CD4-positive, alpha-beta T cell treated with Interleukin-17A for 4 hours (primary cell): ENCODE data around the gene NBPF11.
"Not testable (repeated sequence)": the region's sequence is repeated elsewhere in the genome, so short reads cannot be mapped to it uniquely, and the experiment has no call there.

Source experiments
- DNase-seq: peaks from one replicate; pipeline ENCODE4 v3.0.0-alpha.2; 2020; ENCODE audit warnings: mixed read lengths

NBPF11 gene

GRCh38 chr1:148150014-148150413 lies 2.1 kb downstream of the NBPF11 start:
- DNase-seq: not testable (repeated sequence)

- DNase-seq: not testable (repeated sequence)
Observed at GRCh38 chr1:148149050-148149815, 2.8 kb downstream of the NBPF11 start.

- DNase-seq: not testable (repeated sequence)
Observed at GRCh38 chr1:148147052-148147838, 4.8 kb downstream of the NBPF11 start.

- DNase-seq: not testable (repeated sequence)
Observed at GRCh38 chr1:148146191-148146997, 5.7 kb downstream of the NBPF11 start.

GRCh38 chr1:148143223-148143622 lies 8.9 kb downstream of the NBPF11 start:
- not testable (repeated sequence) for DNase-seq

GRCh38 chr1:148141936-148142335 lies 10.1 kb downstream of the NBPF11 start:
- DNase-seq: not testable (repeated sequence)

- not testable (repeated sequence) for DNase-seq
Observed at GRCh38 chr1:148138606-148139005, 13.5 kb downstream of the NBPF11 start.

- not testable (repeated sequence) for DNase-seq
Observed at GRCh38 chr1:148122341-148122740, 29.7 kb downstream of the NBPF11 start.

GRCh38 chr1:148120395-148120794 lies 31.7 kb downstream of the NBPF11 start:
- DNase-seq: not testable (repeated sequence)

- DNase-seq: not testable (repeated sequence)
Observed at GRCh38 chr1:148095732-148096131, 56.3 kb downstream of the NBPF11 start.

GRCh38 chr1:148086196-148086595 lies 65.9 kb downstream of the NBPF11 start:
- not testable (repeated sequence) for DNase-seq

GRCh38 chr1:148081205-148081604 lies 70.9 kb downstream of the NBPF11 start:
- not testable (repeated sequence) for DNase-seq

GRCh38 chr1:148078632-148079519 lies 73.2 kb downstream of the NBPF11 start:
- DNase-seq: not testable (repeated sequence)

- DNase-seq: not testable (repeated sequence)
Observed at GRCh38 chr1:148078090-148078489, 74.0 kb downstream of the NBPF11 start.

- DNase-seq: not testable (repeated sequence)
Observed at GRCh38 chr1:148077458-148077857, 74.6 kb downstream of the NBPF11 start.

GRCh38 chr1:148073392-148073791 lies 78.7 kb downstream of the NBPF11 start:
- not testable (repeated sequence) for DNase-seq

- DNase-seq: not testable (repeated sequence)
Observed at GRCh38 chr1:148068606-148069005, 83.5 kb downstream of the NBPF11 start.

GRCh38 chr1:148068201-148068600 lies 83.9 kb downstream of the NBPF11 start:
- not testable (repeated sequence) for DNase-seq

GRCh38 chr1:148060294-148060701 lies 91.8 kb downstream of the NBPF11 start:
- DNase-seq: peak; percentile 2

- not testable (repeated sequence) for DNase-seq
Observed at GRCh38 chr1:148057384-148057783, 94.7 kb downstream of the NBPF11 start.
